Activated B cell treated with CpG ODN at 0.5 μM for 24 hours (primary cell): ENCODE data around the gene TMEM150B. TPM values are rescaled to one million over a fixed set of nuclear protein-coding genes. Genes with fewer than 3 reads are reported as not detected.

Experiments
- ATAC-seq: fragments of 200-7000 bp; cut with Tn5 transposase; one replicate; pipeline ENCODE4 v1.10.0; 2021; ENCODE audit warnings: low read depth, mild to moderate bottlenecking, moderate library complexity
- CTCF ChIA-PET: fragments of 350-600 bp; sonication (Branson Sonifier 250); formaldehyde crosslinking; loops from one replicate; lab custom pipeline; 2021; ENCODE audit warnings: antibody characterized with exemption; lab: Charles Lee
- POLR2A ChIA-PET: fragments of 350-600 bp; sonication (Branson Sonifier 250); formaldehyde crosslinking; loops from one replicate; lab custom pipeline; 2021; ENCODE audit warnings: antibody characterized with exemption; lab: Charles Lee
- DNase-seq: peaks from one replicate; pipeline ENCODE4 v3.0.0; 2022
- H3K27ac Mint-ChIP-seq: one replicate; pipeline ENCODE4 v1.8.0; 2020; ENCODE audit warnings: mixed read lengths
- H3K27me3 Mint-ChIP-seq: one replicate; pipeline ENCODE4 v1.8.0; 2021; ENCODE audit warnings: mixed read lengths
- H3K36me3 Mint-ChIP-seq: one replicate; pipeline ENCODE4 v1.8.0; 2021; ENCODE audit warnings: low read depth, mixed read lengths
- H3K4me1 Mint-ChIP-seq: one replicate; pipeline ENCODE4 v1.8.0; 2021; ENCODE audit warnings: mixed read lengths
- H3K4me3 Mint-ChIP-seq: one replicate; pipeline ENCODE4 v1.8.0; 2020; ENCODE audit warnings: mild to moderate bottlenecking, mixed read lengths
- H3K9me3 Mint-ChIP-seq: one replicate; pipeline ENCODE4 v1.8.0; 2020; ENCODE audit warnings: mixed read lengths
- intact Hi-C: fragments of 100-400 bp; cut with micrococcal nuclease; formaldehyde crosslinking; loops from one replicate; pipeline ENCODE4 v1.15.1; 2024
- total RNA-seq: library from RNA; stranded (reverse); gene quantifications from 2 replicates; pipeline ENCODE4 v1.2.3, GENCODE V29; 2022
- TF ChIP-seq, protein P1 (sequence below): fragments of 200-600 bp; IDR thresholded peaks from one replicate; pipeline ENCODE4 v1.8.0; 2022; ENCODE audit warnings: antibody characterized with exemption, mild to moderate bottlenecking

Gene TMEM150B
- total RNA-seq, 1 donor from 2014 or later = not detected

- no peaks in the 10 kb centered on the region for H3K4me1 Mint-ChIP-seq
- no peaks in the 10 kb centered on the region for H3K9me3 Mint-ChIP-seq
- no peak overlapping the region for H3K27ac Mint-ChIP-seq
- H3K36me3 Mint-ChIP-seq = no peaks in the 10 kb centered on the region
- no peak for ATAC-seq
- intact Hi-C loops = no loop called here
- CTCF ChIA-PET = no interaction called here
- POLR2A ChIA-PET = no interaction called here
- TF ChIP-seq, protein P1, sequence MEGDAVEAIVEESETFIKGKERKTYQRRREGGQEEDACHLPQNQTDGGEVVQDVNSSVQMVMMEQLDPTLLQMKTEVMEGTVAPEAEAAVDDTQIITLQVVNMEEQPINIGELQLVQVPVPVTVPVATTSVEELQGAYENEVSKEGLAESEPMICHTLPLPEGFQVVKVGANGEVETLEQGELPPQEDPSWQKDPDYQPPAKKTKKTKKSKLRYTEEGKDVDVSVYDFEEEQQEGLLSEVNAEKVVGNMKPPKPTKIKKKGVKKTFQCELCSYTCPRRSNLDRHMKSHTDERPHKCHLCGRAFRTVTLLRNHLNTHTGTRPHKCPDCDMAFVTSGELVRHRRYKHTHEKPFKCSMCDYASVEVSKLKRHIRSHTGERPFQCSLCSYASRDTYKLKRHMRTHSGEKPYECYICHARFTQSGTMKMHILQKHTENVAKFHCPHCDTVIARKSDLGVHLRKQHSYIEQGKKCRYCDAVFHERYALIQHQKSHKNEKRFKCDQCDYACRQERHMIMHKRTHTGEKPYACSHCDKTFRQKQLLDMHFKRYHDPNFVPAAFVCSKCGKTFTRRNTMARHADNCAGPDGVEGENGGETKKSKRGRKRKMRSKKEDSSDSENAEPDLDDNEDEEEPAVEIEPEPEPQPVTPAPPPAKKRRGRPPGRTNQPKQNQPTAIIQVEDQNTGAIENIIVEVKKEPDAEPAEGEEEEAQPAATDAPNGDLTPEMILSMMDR = no peak
- no peak overlapping the region for H3K4me3 Mint-ChIP-seq
- no peak for DNase-seq
- no peaks in the 10 kb centered on the region for H3K27me3 Mint-ChIP-seq
These were observed 13.7 kb downstream of the TMEM150B start for GRCh38 chr19:55311397-55311796.

DNA sequence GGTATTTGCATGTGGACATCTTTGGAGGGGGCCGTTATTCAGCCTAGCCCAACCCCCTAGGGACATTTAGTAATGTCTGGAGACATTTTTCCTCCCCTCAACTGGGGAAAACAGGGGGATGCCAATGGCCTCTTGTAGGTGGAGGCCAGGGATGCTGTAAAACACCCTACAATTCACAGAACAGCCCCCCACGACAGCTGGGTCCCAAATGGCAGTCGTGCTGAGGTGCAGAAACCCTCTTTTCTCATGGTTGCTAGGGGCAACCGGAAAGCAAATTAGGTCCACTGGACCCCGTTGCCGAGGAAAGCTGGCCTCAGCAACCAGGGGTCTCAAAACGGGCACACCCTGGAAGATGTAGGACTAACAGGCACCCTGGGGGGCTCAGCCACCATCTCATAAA, 14.6 kb downstream of the TMEM150B start:
- intact Hi-C loops = no loop called here
- POLR2A ChIA-PET = interaction anchor here (0.6 kb wide), 1 partner anchor 93 kb away, joined by 5 read pairs; no protein-coding TSS in a partner anchor
- Mint-ChIP-seq H3K36me3 (no peaks in the 10 kb centered on the region), H3K27me3 (no peaks in the 10 kb centered on the region), H3K9me3 (no peaks in the 10 kb centered on the region), H3K4me3 (no peak overlapping the region), H3K27ac (no peak overlapping the region), H3K4me1 (no peaks in the 10 kb centered on the region)
- no peak for ATAC-seq
- CTCF ChIA-PET = no interaction called here
- DNase-seq = no peak
- TF ChIP-seq, protein P1 = no peak

DNA sequence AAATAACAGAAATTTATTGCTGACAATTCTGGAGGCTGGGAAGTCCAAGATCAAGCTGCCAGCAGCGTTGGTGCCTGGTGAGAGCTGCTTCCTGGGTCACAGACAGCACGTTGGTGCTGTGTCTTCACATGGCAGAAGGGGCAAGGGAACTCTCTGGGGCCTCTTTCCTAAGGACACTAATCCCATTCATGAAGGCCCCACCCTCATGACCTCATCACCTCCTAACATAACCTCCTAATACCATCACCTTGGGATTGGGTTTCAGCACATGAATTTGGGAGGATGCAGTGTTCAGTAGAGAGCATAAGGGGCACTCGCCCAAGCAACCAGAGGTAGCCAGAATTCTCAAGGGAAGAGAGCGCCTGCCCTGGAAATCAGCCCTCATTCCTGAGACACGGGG, 15.7 kb downstream of the TMEM150B start:
- H3K27me3 Mint-ChIP-seq = no peaks in the 10 kb centered on the region
- H3K4me3 Mint-ChIP-seq = no peak overlapping the region
- ChIA-PET POLR2A (no interaction called here), CTCF (no interaction called here)
- ATAC-seq (no peak), DNase-seq (no peak)
- H3K4me1 Mint-ChIP-seq = no peaks in the 10 kb centered on the region
- TF ChIP-seq, protein P1 = no peak
- no peaks in the 10 kb centered on the region for H3K36me3 Mint-ChIP-seq
- intact Hi-C loops = no loop called here
- no peak overlapping the region for H3K27ac Mint-ChIP-seq
- H3K9me3 Mint-ChIP-seq = no peaks in the 10 kb centered on the region

DNA sequence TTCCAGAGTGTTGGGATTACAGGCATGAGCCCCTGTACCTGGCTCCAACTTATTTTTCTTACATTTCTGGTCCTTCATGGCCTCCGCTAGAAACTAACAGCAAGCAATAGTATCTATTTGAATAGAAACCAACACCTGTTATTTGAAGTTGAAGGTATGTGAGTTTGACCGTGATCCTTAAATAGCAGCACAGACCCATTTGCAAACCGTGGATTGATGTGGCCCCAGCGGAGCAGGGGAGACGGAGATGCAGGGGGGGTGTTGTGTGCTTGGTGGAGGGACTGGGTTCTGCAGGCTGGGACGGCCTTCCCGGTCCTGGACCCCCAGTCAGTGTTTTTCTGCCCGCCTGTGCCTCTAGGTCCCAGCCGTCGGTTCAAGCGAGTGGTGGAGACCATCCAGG, 16.9 kb downstream of the TMEM150B start:
- intact Hi-C loops = no loop called here
- no peak for ATAC-seq
- H3K4me3 Mint-ChIP-seq = no peak overlapping the region
- DNase-seq = no peak
- no peaks in the 10 kb centered on the region for H3K9me3 Mint-ChIP-seq
- TF ChIP-seq, protein P1 = no peak
- ChIA-PET POLR2A (no interaction called here), CTCF (no interaction called here)
- no peaks in the 10 kb centered on the region for H3K4me1 Mint-ChIP-seq
- H3K27me3 Mint-ChIP-seq = no peaks in the 10 kb centered on the region
- no peak overlapping the region for H3K27ac Mint-ChIP-seq
- no peaks in the 10 kb centered on the region for H3K36me3 Mint-ChIP-seq

DNA sequence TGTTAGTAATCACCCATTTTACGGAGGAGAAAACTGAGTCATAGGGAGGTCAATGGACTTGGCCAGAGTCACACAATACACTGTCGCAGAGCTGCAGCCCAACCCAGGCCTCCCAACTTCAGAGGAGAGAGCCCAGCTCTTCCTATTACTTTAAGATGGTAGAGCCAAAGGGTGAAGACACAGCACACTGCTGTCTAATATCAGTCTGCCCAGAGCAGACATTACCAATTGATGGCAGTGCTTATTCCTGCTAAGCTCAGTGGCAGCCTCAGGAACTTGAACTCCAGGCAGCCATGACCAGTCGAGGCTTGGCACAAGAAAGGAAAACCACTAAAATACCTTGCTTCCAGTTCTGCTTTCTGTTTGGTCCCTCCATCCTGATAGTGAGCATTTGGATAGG, 18.4 kb downstream of the TMEM150B start:
- Mint-ChIP-seq H3K27ac (no peak overlapping the region), H3K36me3 (no peaks in the 10 kb centered on the region), H3K9me3 (no peaks in the 10 kb centered on the region), H3K4me1 (peaks cover 5% of the 10 kb centered on the region), H3K4me3 (no peak overlapping the region), H3K27me3 (no peaks in the 10 kb centered on the region)
- no peak for ATAC-seq
- DNase-seq = no peak
- ChIA-PET CTCF (interaction anchor here (1.4 kb wide), 1 partner anchor 15 kb away, joined by 3 read pairs; no protein-coding TSS in a partner anchor), POLR2A (no interaction called here)
- intact Hi-C loops = no loop called here
- TF ChIP-seq, protein P1 = no peak
